PC-3 (cell line): Measurements from ENCODE around the gene NCOA7. TPM values are rescaled to one million over a fixed set of nuclear protein-coding genes. Genes with fewer than 3 reads are reported as not detected.

ENCODE experiments used
- ATAC-seq: fragments of 200-7000 bp; cut with Tn5 transposase; 2 replicates; pipeline ENCODE4 v1.9.1; 2020; ENCODE audit warnings: mild to moderate bottlenecking, moderate library complexity
- BruUV-seq: library from RNA; stranded (reverse); fragments of 400-500 nt; replicated peaks from 2 replicates; lab custom pipeline; 2021; lab: Mats Ljungman, UMichigan
- CTCF ChIA-PET: fragments of 300-600 bp; sonication (Branson Sonifier 250); formaldehyde crosslinking; loops from one replicate; lab custom pipeline; 2022; ENCODE audit warnings: antibody characterized with exemption; lab: Charles Lee
- POLR2A ChIA-PET: fragments of 300-600 bp; sonication (Branson Sonifier 250); formaldehyde crosslinking; loops from one replicate; lab custom pipeline; 2022; ENCODE audit warnings: antibody characterized with exemption; ENCODE audit not compliant: unreplicated experiment; lab: Charles Lee
- DNase-seq: peaks from one replicate; pipeline ENCODE4 v3.0.0-alpha.2; 2015
- H2AFZ ChIP-seq: fragments of 300-600 bp; sonication (generic); 2 replicates; pipeline ENCODE4 v1.6.0; 2016; ENCODE audit warnings: antibody characterized with exemption, low read length
- H3F3A ChIP-seq: fragments of 300-600 bp; sonication (generic); one replicate; pipeline ENCODE4 v1.6.0; 2017; ENCODE audit warnings: antibody characterized with exemption, low read length, control low read depth, mild to moderate bottlenecking; ENCODE audit not compliant: unreplicated experiment
- H3K27ac ChIP-seq: fragments of 300-600 bp; sonication (generic); 2 replicates; pipeline ENCODE4 v1.5.1; 2016; ENCODE audit warnings: mild to moderate bottlenecking, low read length
- H3K27me3 ChIP-seq: fragments of 300-600 bp; sonication (generic); 2 replicates; pipeline ENCODE4 v1.6.1; 2016; ENCODE audit warnings: low read length, mixed read lengths
- H3K36me3 ChIP-seq: fragments of 300-600 bp; sonication (generic); 2 replicates; pipeline ENCODE4 v1.6.1; 2016; ENCODE audit warnings: low read depth, mixed run types, low read length, mixed read lengths
- H3K4me1 ChIP-seq: fragments of 300-600 bp; sonication (generic); 2 replicates; pipeline ENCODE4 v1.5.1; 2016; ENCODE audit warnings: low read length; ENCODE audit not compliant: insufficient read depth
- H3K4me2 ChIP-seq: fragments of 300-600 bp; sonication (generic); 2 replicates; pipeline ENCODE4 v1.6.0; 2016; ENCODE audit warnings: low read length
- H3K4me3 ChIP-seq: fragments of 300-600 bp; sonication (generic); 2 replicates; pipeline ENCODE4 v1.5.1; 2016; ENCODE audit warnings: mild to moderate bottlenecking, low read length, mixed read lengths
- H3K79me2 ChIP-seq: fragments of 300-600 bp; sonication (generic); 2 replicates; pipeline ENCODE4 v1.6.1; 2017; ENCODE audit warnings: low read length, mixed read lengths
- H3K9ac ChIP-seq: fragments of 300-600 bp; sonication (generic); 2 replicates; pipeline ENCODE4 v1.6.0; 2016; ENCODE audit warnings: mild to moderate bottlenecking, low read length
- H3K9me2 ChIP-seq: fragments of 300-600 bp; sonication (generic); replicated peaks from 2 replicates; pipeline ENCODE4 v1.6.1; 2016; ENCODE audit warnings: mixed run types, low read length, mixed read lengths
- H3K9me3 ChIP-seq: fragments of 300-600 bp; sonication (generic); 2 replicates; pipeline ENCODE4 v1.6.1; 2016; ENCODE audit warnings: low read length, mixed read lengths
- H4K20me1 ChIP-seq: fragments of 300-600 bp; sonication (generic); 2 replicates; pipeline ENCODE4 v1.6.1; 2016; ENCODE audit warnings: low read length, mixed read lengths
- EZH2 ChIP-seq: fragments of 300-600 bp; sonication (generic); IDR thresholded peaks from one replicate; pipeline ENCODE4 v1.6.1; 2017; ENCODE audit warnings: antibody characterized with exemption, mild to moderate bottlenecking, low read length; ENCODE audit not compliant: unreplicated experiment
- EZH2phosphoT487 ChIP-seq: fragments of 300-600 bp; sonication (generic); IDR thresholded peaks from 2 replicates; pipeline ENCODE4 v1.6.1; 2018; ENCODE audit warnings: mild to moderate bottlenecking, antibody characterized with exemption, low read length, borderline replicate concordance
- intact Hi-C: fragments of 100-400 bp; cut with micrococcal nuclease; formaldehyde crosslinking; loops from 2 replicates; pipeline ENCODE4 v1.9.0; 2023
- total RNA-seq: library from RNA; depleted of rRNA; stranded (reverse); fragments of >200 nt; gene quantifications from 2 replicates; pipeline ENCODE4 v1.2.3, GENCODE V29; 2014
- TF ChIP-seq, protein P1 (sequence below): fragments of 300-600 bp; sonication (generic); conservative IDR thresholded peaks from 2 replicates; pipeline ENCODE4 v1.5.1; 2017; ENCODE audit warnings: antibody characterized with exemption, low read depth, mild to moderate bottlenecking, low read length

NCOA7 gene
- total RNA-seq, 1 experiment from 2014 or later, result 13.4 TPM

DNA sequence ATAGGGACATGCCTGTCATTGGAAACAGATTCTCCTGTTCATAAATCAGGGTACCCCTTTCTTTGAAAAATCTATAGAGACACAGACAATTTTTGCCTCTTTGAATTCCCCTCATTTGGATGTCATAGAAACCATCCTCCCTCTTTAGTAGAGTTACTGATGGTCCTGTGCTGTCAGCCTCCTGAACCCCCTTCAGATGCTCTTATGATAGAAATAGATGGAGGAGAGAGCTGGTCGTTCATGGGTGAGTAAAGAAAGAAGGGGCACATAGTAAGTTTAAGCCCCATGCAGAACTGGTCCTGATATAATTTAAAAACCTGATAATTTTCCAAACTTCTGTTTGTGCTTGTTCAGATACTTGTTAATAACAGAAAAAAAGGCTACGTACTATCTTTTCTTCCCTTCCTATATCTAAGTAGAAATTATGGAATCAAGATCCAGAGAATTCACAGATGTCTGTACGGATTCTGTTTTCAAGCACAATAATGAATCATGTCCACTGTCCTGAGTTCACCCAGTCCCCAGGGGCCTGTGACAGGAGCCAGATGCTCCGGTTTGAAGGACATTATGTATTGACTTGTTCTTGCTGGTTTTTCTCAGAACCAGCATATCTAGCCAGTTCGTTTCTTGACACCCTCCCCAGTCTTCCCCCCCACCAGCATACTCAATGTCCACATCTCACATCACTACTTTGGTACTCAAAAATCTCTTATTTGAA is 78.1 kb downstream of the NCOA7 start:
- no peak overlapping the region for H3K4me3 ChIP-seq
- no peak for TF ChIP-seq EZH2phosphoT487
- TF ChIP-seq EZH2, result no peak
- TF ChIP-seq, protein P1, sequence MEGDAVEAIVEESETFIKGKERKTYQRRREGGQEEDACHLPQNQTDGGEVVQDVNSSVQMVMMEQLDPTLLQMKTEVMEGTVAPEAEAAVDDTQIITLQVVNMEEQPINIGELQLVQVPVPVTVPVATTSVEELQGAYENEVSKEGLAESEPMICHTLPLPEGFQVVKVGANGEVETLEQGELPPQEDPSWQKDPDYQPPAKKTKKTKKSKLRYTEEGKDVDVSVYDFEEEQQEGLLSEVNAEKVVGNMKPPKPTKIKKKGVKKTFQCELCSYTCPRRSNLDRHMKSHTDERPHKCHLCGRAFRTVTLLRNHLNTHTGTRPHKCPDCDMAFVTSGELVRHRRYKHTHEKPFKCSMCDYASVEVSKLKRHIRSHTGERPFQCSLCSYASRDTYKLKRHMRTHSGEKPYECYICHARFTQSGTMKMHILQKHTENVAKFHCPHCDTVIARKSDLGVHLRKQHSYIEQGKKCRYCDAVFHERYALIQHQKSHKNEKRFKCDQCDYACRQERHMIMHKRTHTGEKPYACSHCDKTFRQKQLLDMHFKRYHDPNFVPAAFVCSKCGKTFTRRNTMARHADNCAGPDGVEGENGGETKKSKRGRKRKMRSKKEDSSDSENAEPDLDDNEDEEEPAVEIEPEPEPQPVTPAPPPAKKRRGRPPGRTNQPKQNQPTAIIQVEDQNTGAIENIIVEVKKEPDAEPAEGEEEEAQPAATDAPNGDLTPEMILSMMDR, result no peak
- no peak overlapping the region for H2AFZ ChIP-seq
- no peaks in the 10 kb centered on the region for H3K36me3 ChIP-seq
- CTCF ChIA-PET, result interaction anchor here (1.2 to 1.6 kb wide), 2 partner anchors 78 to 87 kb away, joined by 3 to 4 read pairs; partner anchors contain the start of gene HINT3
- no peaks in the 10 kb centered on the region for H3K9me2 ChIP-seq
- H3K9me3 ChIP-seq, result no peaks in the 10 kb centered on the region
- H3K9ac ChIP-seq, result no peak overlapping the region
- H3K4me1 ChIP-seq, result peaks cover 46% of the 10 kb centered on the region
- H3K27ac ChIP-seq, result no peak overlapping the region
- BruUV-seq, result no TSS peak
- intact Hi-C loops, result no loop called here
- DNase-seq, result no peak
- H3F3A ChIP-seq, result no peaks in the 10 kb centered on the region
- POLR2A ChIA-PET, result no interaction called here
- H3K27me3 ChIP-seq, result no peaks in the 10 kb centered on the region
- H4K20me1 ChIP-seq, result no peaks in the 10 kb centered on the region
- no peaks in the 10 kb centered on the region for H3K79me2 ChIP-seq
- ATAC-seq, result no peak
- no peak overlapping the region for H3K4me2 ChIP-seq

GRCh38 chr6:125869427-125869826 is 78.7 kb downstream of the NCOA7 start:
- peaks cover 46% of the 10 kb centered on the region for H3K4me1 ChIP-seq
- no peak for DNase-seq
- ATAC-seq, result no peak
- no peak overlapping the region for H3K27ac ChIP-seq
- no peaks in the 10 kb centered on the region for H3K27me3 ChIP-seq
- ChIA-PET POLR2A (no interaction called here), CTCF (no interaction called here)
- no peaks in the 10 kb centered on the region for H3F3A ChIP-seq
- H4K20me1 ChIP-seq, result no peaks in the 10 kb centered on the region
- BruUV-seq, result no TSS peak
- no peaks in the 10 kb centered on the region for H3K9me3 ChIP-seq
- no peaks in the 10 kb centered on the region for H3K9me2 ChIP-seq
- intact Hi-C loops, result no loop called here
- no peak overlapping the region for H3K4me2 ChIP-seq
- H3K9ac ChIP-seq, result no peak overlapping the region
- no peaks in the 10 kb centered on the region for H3K36me3 ChIP-seq
- TF ChIP-seq EZH2 (no peak), EZH2phosphoT487 (no peak)
- TF ChIP-seq, protein P1, result no peak
- no peak overlapping the region for H3K4me3 ChIP-seq
- H3K79me2 ChIP-seq, result no peaks in the 10 kb centered on the region
- no peak overlapping the region for H2AFZ ChIP-seq

DNA sequence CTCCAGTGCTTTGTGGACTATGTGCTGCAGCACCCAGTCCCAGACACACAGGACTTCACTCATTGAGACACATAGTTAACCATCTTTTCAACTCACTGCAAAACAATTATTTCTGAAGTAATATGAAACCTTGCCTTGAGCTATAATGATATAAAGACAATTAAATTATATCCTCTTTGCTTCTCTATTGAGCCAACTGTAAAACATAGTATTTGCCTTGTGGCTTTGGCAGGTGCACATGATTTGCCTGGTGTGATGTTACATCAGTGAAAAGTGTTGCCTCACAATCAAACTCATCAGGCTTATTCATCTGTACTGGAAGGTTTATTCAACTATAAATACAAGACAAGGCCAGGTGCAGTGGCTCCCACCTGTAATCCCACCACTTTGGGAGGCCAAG is 80.6 kb downstream of the NCOA7 start:
- TF ChIP-seq EZH2phosphoT487, result no peak
- no peaks in the 10 kb centered on the region for H3K9me3 ChIP-seq
- POLR2A ChIA-PET, result no interaction called here
- intact Hi-C loops, result loop anchor here (5.0 kb wide), 2 partner anchors 79 to 86 kb away; partner anchors contain the start of genes HINT3 and NCOA7
- no peaks in the 10 kb centered on the region for H4K20me1 ChIP-seq
- H3F3A ChIP-seq, result no peaks in the 10 kb centered on the region
- H3K9ac ChIP-seq, result no peak overlapping the region
- DNase-seq, result peak; percentile 43
- H3K4me2 ChIP-seq, result 0 out of 2 replicates have a peak overlapping the region, but pooled peaks have one; percentile 67
- H3K79me2 ChIP-seq, result no peaks in the 10 kb centered on the region
- peak; percentile 48 for ATAC-seq
- peaks cover 46% of the 10 kb centered on the region for H3K4me1 ChIP-seq
- H3K27me3 ChIP-seq, result no peaks in the 10 kb centered on the region
- no peaks in the 10 kb centered on the region for H3K36me3 ChIP-seq
- no TSS peak for BruUV-seq
- no peak overlapping the region for H2AFZ ChIP-seq
- no peak overlapping the region for H3K4me3 ChIP-seq
- CTCF ChIA-PET, result interaction anchor here (0.6 to 1.0 kb wide), 2 partner anchors 80 to 83 kb away, joined by 3 to 22 read pairs; no protein-coding TSS in a partner anchor
- H3K9me2 ChIP-seq, result no peaks in the 10 kb centered on the region
- H3K27ac ChIP-seq, result peak overlapping the region; percentile 68; the same call in 1 of the 2 replicates
